Measurements from ENCODE around the gene SFXN5.

SFXN5 gene

DNA sequence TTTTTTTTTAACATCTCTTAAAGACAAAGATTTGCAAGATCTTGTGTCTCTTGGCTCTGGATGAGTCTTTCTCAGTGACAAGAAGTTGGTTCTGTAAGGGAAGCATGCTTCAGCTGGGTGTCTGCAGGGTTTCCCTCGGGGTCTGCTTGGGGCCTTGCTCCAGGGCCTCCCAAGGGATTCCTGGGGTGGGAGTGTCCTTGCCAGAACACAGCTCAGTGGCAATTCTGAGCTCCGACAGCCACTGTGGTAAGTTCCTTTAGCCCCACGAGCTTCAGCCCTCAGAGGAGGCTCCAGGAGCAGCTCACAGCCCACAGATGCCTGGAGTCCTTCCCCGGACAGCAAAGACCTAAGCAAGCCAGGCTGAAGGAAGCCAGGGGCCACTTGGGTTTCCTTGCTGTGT lies 101.8 kb downstream of the SFXN5 start:
- no peak for DNase-seq

DNA sequence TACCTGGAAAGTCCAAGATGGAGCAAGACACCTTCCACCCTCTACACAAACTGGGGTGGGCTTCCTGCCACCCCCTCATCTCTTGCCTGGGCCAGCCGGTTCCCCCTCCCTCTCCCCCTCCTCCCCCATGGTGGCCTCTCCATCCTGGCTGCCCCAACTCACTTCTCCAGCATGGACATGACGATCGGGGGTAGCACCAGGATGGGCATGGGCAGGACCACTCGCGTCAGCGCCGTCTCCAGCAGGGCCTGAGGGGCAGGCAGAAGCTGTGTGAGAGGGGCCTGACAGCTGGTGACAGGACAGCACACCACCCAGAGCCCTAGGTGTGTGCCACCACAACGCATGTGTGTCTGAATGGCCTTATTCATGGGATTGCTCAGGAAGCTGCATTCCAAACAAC lies 103.2 kb downstream of the SFXN5 start:
- DNase-seq = no peak

DNA sequence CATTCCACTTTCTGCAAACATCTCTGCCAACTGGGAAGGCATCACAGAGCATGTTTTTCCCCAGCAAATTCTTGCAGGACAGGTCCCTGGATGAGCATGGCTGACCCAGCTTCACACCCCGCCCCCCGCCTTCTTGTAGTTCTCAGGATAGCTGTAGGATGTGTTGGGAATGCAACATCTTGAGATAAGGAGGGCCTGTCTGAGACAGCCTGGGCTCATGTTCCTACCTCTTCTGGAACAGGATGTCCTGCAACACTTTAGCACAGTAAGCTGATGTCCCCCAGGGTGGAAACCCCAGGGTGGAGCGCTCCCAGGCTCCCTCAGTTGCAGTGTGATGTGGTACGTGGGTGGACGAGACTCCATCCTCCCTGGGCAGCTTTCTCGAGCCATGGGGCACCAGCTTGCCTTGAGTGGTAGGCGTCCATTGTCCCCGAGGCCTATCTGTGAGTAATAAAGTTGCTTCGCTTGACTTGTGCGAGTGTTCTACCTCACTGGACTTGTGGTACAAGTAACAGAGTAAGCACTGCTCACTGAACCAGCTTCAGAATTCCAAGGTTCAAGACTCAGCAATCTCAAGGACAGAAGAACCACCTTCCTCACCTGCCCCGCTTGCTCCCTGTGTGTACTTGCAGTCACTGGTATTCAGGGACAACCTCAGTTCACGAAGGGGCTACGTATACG lies 105.6 kb downstream of the SFXN5 start:
- DNase-seq = no peak

DNA sequence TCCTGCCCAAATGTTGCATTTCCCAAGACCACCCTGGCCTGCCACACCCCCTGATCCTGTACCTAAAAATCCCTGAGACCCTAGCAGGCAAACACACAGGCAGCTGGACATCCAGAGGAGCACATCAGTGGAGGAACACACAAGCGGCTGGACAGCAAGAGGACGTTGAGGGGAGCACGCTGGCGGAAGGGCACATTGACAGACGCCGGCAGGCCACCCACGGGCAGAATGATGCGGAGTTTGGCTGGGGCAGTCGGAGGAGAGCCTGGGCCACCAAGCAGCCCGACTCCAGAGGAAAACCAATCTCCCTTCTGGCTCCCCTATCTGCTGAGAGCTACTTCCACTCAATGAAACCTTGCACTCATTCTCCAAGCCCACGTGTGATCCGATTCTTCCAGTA lies 106.5 kb downstream of the SFXN5 start:
- DNase-seq = no peak

DNA sequence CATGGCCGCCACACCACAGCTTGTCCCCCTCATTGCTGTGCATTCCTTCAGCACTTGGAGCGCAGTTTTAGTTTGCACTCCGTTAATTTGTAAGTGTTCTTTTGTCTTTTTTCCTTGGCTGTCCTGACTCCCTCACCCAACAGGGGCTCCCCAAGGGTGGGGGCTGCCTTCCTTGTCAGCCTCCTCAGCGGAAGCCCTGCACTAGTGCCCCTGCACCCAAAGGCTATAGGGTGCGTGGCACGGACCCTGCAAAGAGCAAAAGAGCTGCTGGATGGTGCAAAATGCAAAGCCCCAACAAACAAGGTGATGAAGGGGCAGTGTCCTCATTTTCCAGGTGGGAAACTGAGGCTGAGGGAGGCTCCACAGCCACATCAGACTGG lies 107.4 kb downstream of the SFXN5 start:
- DNase-seq = no peak

DNA sequence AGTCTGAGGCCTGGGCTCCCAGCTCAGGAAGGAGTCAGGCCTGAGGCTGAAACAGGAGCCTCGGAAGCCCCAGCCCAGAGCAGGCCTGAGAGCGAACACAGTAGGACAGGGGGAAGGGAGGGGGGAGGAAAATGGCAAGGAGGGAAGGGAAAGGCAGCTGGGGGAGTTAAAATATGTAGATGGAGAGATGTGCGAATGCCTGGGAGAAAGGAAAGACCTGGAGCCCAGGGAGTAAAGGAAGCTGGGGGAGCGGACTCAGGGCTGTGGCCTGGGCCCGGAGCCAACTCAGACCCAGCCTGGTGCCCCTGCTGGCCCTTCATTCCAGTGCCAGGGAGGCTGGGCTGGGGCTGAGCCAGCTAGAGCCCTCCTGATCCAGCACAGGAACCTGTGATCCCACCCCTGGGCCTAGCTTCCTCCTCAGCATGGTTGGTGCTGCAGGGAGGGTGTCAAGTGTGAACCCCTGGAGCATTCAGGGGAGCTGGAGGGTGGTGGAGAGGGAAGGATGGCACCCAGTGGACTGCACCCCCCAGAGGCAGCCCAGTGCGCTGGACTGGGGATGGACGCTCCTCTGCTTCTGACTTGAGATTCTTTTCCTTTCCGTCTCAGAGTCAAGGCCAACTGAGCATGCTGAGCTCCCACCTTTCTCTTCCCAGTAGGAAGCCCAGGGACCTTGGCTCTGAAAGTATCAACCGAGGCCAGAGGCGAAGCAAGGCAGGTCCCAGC lies 107.9 kb downstream of the SFXN5 start:
- no peak for DNase-seq

DNA sequence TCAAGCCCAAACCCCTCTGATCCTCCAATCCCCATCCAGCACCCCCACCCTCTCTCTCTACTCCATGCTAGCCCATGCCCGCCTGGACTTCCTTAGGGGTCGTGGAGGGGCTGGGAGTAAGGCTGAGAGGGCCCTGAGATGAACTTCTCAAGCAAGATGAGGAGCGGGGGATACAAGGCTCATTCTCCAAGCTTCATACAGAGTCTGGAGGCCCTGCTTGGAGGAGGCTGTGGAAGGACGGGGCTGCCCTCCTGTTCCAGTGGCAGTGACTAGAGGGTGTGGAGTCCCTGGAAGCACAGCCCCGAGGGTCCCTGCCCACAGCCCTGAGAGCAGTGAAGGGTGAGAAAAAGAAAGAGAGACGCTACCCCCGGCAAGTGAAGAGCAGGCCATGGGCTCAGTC lies 108.6 kb downstream of the SFXN5 start:
- DNase-seq = no peak

DNA sequence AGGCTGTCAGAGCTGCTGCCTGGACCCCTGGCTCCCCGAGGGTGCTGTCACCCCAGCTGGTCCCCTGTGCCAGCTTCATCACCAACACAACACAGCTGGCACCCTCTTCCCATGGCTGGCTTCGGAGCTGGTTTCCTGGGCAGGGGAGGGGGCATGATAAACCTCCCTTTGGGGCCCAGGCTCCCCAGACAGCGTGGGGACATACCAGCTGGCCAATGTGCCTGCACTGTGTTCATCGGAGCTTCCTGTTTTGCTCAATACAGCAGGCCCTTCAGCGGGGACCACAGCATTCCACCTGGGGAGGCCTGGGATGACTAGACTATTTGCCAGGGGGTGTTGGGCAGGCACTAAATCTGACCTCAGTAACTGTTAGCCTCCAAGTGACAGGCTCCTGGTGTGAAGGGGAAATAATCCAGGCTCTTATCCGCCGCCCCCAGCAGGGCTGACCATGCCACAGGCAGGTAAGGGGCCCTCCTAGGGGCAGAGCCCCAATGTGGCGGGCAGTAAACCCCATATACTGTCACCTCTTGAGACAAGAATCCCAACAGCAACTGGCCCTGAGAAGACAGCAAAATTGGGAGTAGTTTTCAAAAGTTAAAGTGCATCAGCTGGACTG lies 109.6 kb downstream of the SFXN5 start:
- no peak for DNase-seq

DNA sequence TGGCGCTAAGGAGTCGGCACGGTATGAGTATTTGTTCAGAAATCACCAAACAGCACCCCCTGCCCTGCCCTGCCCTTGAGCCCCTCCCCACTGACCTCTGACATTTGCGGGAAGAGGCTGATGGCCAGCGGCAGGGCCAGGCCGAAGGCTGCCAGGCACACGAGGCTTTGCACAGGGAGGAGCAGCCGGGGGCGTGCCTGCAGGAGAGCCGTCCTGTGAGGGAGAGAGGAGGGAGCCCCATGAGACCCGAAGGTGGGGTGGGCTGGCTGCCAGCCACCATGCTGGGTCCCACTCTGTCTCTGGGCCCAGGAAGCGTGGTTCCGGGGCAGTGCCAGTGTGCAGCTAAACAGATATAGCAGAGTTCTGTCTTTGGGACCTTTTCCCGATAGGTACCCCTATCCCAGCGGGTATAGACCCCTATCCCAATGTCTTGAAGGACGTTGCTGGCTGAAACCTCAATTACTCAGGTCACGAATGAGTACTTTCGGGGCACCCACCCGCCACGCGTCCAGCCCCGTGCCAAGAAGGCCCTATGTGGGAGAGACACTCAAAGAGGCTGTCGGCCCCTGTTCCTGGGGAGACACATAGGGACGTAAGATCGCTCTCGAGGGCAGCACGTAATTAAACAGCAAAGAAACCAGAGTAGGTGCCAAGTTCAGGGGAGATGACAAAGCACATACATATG lies 110.3 kb downstream of the SFXN5 start:
- DNase-seq = no peak

DNA sequence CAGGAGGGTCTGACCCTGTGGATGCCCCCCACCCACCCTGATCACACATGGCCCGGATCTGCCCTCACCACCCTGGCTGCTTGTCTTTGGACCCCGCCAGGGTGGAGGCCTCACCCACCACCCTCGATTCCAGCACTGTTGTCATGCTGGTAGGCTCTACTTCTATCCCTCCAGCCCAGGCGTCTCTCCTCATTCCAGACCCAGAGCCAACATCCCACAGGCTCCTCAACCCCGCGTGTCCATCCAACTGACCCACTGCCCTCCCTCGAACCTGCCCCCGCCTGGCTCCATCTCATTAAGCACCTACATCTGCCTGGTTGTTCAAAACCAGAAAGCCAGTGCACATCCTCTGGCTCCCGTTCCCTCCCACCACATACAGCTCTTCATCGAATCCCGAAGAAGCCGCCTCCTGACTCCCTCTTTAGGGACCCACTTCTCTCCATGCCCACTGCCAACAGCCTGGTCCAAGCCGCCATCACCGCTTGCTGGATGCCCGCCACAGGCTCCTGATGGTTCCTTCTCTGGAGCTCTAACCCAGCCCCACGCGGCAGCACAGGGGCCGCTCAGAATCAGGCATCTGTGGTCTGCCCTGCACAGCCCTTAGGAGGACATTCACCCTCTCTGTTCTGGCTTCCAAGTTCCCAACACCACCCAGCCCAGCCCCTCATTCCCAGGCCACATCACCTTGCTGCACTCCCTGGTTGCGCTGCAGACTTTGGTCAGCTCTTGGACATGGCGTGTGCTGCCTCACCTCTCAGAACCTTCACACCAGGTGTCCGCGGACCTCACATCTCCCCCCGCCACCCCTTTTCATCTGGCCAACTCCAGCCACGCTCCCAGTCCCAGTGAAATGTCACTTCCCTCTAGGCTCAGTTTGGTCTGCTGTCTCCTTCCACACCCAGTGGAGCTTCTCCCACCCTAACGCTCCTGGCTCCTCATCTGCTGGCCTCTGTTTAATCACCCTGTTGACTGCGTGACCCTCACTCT lies 111.2 kb downstream of the SFXN5 start:
- DNase-seq = no peak

DNA sequence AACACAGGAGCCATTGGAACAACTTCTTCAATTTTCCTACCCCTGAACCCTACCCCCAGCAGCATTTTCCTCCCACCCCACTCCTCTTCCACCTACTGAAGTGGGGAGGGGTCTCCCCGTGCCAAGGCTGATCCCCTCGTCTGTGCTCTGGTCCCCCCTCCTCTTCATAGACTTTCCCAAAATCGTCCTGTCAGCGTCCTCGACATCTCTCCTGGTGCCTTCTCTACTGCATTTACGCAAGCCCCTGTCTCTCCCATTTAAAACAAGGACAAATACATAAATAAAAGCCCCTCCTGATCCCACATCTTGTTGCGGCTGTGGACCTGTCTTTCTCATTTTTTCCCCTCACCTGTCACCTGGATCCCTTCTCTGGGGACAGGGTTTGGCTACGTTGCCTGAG lies 112.0 kb downstream of the SFXN5 start:
- DNase-seq = no peak

DNA sequence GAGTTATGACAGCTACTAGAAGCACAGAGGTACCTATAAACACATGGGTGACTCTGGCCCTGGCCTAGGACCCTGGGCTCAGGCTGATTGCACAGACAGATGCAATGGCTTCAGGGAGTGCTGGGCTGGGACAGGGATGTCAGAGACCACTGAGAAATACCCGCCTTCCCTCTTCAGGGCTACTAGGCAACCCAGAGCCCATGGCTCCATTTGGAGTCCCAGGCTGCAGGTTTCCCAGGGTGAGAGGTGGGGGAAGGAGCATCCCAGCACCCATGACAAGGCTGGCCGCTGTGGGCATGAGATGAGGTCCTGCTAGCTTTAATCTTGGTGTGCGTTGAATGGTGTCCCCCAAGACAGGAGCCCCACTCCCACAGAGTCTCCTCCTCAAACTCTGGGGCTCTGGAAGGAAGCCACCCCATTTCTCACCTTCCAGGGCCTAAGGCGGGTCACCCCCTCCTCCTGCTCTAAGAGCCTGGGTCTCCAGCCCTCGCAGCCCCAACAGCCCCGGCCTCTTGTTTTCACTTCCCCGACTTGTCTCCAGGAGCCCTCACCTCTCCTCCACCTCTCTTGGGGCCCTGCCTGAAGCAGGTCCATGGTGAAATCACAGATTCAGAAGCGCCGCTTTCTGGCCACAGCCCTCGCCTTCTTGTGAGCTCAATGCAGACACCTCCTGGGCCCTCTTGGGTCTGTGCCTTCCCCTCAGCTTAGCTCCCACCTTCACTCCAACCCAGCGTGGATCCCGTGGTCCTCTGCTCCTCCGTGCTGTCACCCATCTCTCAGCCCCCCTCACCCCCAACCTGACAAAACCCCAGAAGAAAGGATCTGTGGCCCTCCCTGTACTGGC lies 112.7 kb downstream of the SFXN5 start:
- DNase-seq = no peak

DNA sequence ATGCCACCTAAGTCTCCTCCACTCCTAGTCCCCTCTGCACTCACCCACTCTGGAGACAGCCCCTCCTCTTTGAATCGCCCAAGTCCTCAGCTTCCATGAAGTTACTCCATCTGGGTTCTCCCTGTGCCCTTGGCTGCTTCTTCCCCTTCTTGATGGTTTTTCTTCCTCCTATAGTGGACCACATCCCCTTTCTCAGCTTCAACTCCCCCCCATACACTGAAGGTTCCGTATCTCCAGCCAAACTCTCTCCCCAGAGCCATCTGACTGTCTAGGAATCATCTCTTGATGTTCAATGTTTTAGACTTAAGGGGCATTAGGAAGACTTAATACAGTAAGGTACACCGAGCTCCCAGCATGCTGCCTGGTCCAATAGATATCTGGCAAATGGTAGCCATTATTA lies 114.6 kb downstream of the SFXN5 start:
- DNase-seq = no peak

DNA sequence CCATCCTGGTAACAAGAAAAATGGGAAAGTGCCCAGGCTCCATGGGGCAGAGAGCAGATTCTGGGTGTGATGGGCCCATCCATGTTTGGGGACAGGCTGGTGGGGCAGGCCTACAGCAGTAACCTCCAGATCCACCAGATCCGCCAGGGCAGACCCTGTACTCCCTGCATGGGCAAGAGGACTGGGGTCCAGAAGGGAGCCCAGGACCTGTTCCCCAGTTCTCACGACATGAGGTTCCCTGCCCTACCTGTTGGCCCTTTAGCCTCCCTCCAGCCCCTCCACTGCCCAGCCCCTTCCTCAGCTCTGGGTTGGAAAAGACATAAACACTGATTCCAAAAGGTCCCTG lies 115.5 kb downstream of the SFXN5 start:
- no peak for DNase-seq

DNA sequence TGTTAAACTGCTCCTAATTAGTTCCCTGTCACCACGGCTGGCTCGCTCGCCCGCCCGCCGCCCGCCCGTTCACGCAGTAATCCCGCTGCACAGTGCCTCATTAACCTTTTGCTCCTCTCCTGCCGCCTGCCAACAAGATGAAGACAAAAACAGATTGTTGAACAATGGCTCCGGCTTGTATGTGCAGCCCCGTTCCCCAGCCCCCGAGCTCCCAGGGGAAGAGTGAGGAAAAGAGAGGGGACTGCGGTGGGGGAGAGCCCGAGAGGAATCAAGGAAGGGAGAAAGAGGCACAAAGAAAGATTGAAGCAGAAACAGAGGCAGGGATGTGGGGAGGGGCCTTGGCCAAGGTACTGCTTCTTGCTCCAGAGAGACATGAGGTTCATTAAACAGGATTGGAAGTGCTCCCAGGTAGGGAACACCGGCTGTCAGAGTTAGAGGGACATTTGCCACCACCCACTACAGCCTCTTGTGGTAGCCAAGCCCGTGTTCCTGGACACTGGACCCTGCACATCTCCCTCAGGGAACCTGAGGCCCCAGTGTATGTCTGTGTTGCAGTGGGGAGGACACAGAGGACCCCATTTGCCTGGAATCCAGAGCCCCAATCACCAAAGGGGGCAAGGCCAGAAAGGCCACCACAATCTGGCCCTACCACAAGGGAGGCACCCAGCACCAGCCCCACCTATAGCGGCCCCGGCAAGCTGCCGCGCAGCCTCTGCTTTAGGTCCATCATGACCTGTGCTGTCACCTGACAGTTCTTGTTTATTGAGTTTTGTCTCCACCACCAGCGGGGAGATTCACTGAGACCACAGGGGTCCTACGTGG lies 116.1 kb downstream of the SFXN5 start:
- no peak for DNase-seq

DNA sequence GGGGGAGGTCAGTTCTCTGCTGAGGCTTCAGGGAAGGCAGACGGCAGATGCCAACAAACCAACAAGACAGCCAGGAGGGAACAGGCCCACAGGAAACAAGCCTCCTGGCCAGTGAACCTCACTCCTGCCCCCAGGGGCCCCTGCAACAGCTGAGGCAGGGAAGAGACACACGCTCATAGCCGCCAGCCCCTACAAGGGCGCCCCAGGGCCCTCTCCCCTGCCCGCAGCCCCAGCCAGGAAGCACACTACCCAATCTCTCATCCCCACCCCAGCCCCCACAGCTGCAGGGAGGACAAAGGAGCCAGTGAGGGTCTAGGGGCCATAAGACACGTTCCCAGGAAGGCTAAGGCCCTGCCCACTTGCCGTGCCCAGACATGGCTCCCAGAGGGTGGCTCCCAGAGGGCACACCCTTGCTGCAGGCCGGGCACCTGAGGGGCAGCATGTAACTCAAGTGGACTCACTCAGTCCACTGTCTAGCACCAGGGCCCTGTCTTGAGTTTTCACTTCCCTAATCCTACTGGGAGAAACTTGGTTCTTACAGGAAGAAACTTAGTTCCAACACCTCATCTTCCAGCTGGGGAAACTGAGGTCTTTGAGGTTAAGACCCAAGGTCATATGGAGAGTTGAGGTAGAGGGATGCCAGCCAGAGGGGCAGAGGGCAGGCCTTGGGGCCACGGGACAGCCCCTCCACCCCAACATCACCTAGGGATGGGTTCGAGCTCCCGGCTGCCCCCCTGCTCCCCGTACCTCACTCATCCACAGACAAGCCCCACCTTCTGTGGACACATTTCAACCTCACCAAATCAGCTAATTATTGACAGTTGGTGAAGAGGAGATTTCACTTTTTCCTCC lies 116.9 kb downstream of the SFXN5 start:
- no peak for DNase-seq

DNA sequence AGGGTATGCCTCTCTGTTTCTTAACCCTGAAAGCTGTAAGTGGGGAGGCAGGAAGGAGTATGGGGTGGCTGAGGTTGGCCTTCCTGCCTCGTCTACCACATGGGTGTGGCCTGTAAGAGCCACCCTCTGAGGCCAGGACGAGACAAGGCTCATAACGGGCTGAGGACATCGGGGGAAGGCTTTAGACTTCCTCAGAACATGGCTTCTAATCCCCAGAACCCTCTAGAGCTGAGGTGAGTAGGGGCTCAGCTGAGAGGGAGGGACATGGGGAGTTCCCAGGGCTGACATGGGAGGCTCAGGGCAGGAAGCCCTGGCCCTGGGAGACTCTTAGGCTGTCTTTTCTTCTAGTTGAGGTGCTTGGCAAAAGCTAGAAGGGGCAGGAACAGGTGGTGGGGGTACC lies 117.5 kb downstream of the SFXN5 start:
- peak in 1 of 5 donors; percentile 84 for DNase-seq

DNA sequence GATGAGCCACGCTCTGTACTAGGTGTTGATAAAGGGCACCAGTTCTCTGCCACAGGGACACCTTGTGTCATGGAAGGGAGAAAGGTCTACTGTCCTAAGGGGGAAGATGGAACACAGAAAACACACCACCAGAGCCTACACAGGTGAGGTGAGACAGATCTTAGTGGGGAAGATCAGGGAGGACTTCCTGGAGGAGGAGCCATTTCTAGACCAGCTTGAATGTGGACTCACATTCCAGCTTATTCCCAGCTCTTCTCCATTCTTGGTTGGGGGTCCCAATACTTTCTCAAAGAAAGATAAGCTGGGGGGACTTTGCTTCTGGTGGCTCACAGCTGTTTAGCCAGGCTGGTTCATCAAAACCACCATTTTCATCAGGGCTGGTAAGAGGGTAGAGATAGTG lies 118.0 kb downstream of the SFXN5 start:
- DNase-seq = no peak

DNA sequence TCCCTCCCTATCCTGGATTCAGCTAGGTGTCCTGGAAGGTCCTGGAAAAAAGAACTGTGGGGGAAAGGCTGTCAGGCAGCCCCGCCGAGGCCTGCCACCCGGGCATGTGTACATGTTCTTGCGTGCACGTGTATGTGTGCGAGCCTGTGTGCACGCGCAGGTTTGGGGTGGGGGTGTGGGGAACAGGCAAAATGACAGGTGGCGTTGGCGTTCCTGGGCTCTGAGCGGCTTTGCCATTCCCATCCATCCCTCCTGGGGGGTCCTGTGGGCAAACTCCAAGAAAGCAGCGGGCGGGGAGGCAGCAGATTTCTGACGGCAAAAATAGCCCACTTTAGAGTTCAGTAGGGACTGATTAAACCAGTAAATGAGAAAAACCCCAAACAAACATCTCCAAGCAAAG lies 118.6 kb downstream of the SFXN5 start:
- no peak for DNase-seq
